ENCODE results near the gene SH3BP2.

- TF ChIP-seq POU2F2 (IDR thresholded peaks at IDR 0.05; ENCODE audit: low read depth, low read length) (no peak), POLR2A (IDR thresholded peaks at IDR 0.05; ENCODE audit: low read depth, low read length) (no peak), POLR2AphosphoS5 (IDR thresholded peaks at IDR 0.05; ENCODE audit: low read depth, low read length) (no peak), TAF1 (IDR thresholded peaks at IDR 0.05; ENCODE audit: low read depth, low read length) (no peak)
Measured at GRCh38 chr4:2836391-2836859, 43.5 kb downstream of the SH3BP2 start.
